GM12873 (cell line): ENCODE measurements around the gene GNPTAB.

ENCODE experiments used
- CTCF ChIP-seq: IDR thresholded peaks from 2 replicates; pipeline ENCODE4 v1.5.1; 2012; ENCODE audit warnings: low read depth, mild to moderate bottlenecking, moderate library complexity, low read length, control low read depth; ENCODE audit not compliant: insufficient read depth; ENCODE audit errors: missing control alignments

Gene GNPTAB

DNA sequence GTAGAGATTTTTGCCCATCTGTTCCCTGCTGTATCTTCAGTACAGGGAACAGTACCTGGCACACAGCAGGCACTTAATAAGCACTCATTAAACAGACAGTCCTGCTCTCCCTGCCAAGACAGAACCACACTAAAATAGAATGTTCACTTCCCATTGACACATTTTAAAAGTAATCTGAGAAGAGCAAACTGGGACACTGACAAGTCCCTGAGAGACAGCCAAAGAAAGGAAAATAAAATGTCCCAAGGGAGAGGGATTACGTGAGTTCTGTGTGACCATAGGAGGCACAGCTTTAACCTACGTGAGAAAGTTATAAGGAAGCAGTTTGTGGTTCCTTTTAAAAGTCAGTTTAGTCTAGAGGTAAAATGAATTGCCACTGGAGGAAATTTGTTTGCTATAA lies 47.6 kb downstream of the GNPTAB start:
- no peak for TF ChIP-seq CTCF

DNA sequence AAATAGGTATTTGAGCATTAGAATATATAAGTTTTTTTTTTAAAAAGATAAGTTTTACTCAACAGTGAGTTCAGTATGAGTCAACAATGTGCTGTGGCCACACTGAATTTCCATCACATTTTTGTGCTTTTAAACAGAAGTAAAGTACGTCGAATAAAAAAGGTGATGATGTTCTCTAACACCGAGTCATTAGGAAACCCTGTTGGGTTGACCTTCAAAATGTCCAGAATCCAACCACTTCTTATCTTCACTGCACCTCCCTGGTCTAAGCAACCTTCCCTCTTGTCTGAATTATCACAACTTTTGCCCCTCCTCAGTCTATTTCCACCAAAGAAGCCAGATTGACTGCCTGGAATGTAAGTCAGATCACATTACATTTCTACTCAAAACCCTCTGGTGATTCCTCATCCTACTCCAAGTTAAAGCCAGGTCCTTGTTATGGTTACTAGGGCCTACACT lies 48.5 kb downstream of the GNPTAB start:
- TF ChIP-seq CTCF, result no peak

DNA sequence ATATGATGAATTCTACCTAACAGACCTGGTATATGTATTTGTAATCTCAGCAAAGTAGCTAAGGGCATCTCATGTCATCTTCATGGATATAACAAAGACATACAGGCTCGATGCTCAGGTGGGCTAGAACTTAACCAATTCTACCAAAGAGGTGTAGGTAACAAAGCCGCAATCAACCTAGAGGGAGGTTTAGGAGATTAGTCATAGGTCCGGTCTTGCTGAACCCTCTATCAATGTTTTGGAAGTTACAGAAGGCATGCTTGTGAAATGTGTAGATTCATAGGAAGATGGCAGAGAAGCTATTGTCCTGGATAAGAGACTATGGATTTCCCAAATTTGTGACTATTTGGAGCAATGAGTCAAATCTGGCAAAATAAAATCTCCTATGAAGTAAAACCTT lies 48.9 kb downstream of the GNPTAB start:
- no peak for TF ChIP-seq CTCF

GRCh38 chr12:101780599-101780998 lies 50.2 kb downstream of the GNPTAB start:
- no peak for TF ChIP-seq CTCF

- no peak for TF ChIP-seq CTCF
These were observed 51.1 kb downstream of the GNPTAB start for GRCh38 chr12:101779626-101780025.

GRCh38 chr12:101779200-101779599 lies 51.6 kb downstream of the GNPTAB start:
- no peak for TF ChIP-seq CTCF

- no peak for TF ChIP-seq CTCF
These were observed 52.8 kb downstream of the GNPTAB start for GRCh38 chr12:101777978-101778377.
